C4-2B (cell line): ENCODE results near the gene RBM38.

ENCODE experiments used
- H3K27ac ChIP-seq: fragments of 450-650 bp; 2 replicates; pipeline ENCODE4 v1.5.1; 2017
- ZFX ChIP-seq: fragments of 450-650 bp; IDR thresholded peaks from 2 replicates; pipeline ENCODE4 v1.6.1; 2017
- TF ChIP-seq, protein P1 (sequence below): fragments of 450-650 bp; conservative IDR thresholded peaks from 2 replicates; pipeline ENCODE4 v1.5.1; 2017; ENCODE audit warnings: mild to moderate bottlenecking

Gene RBM38

DNA sequence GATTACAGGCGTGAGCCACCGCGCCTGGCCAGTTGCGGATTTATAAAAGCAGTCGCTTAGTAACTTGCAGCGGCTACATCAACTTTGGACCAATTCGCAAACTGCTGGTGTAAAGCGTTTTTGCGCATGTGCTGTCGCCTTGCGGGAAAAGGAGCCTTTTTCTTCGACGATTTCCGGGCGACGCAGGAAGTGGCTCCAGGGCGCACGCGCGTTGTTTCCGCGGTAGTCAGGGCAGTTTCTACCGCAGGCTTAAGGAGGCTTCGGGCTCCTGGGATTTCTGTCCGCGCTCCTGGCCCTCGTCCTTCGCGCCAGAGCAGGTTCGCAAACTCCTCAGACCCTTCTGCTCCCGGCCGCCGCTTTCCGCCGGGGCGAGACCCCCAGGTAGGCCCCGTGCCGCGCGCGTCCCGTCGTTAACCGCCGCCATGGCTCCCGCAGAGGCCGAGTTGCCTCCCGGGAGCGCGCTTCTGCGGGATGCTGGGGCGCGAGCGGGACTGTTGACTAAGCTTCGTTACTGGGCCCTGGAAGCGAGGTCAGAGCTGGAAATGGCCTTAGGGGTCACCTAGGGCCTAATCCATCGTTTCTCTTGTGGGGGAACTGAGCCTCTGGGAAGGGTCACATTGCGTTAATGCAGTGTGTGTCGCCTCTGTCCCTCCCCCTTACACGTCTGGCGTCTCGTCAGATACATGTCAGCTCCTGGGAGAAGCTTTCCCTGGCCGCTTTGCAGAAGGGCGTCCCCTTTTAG, 40.0 kb upstream of the RBM38 start, which contains the start of gene RAE1:
Gene RAE1, plus strand, starts transcription at position 214 of the 742 bp plus-strand sequence. CDS start 2,784 bp downstream, outside the sequence.
- H3K27ac ChIP-seq = peak within 1 kb of the TSS; percentile 90
- TF ChIP-seq ZFX = peak; percentile 92
- TF ChIP-seq, protein P1, sequence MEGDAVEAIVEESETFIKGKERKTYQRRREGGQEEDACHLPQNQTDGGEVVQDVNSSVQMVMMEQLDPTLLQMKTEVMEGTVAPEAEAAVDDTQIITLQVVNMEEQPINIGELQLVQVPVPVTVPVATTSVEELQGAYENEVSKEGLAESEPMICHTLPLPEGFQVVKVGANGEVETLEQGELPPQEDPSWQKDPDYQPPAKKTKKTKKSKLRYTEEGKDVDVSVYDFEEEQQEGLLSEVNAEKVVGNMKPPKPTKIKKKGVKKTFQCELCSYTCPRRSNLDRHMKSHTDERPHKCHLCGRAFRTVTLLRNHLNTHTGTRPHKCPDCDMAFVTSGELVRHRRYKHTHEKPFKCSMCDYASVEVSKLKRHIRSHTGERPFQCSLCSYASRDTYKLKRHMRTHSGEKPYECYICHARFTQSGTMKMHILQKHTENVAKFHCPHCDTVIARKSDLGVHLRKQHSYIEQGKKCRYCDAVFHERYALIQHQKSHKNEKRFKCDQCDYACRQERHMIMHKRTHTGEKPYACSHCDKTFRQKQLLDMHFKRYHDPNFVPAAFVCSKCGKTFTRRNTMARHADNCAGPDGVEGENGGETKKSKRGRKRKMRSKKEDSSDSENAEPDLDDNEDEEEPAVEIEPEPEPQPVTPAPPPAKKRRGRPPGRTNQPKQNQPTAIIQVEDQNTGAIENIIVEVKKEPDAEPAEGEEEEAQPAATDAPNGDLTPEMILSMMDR = no peak

DNA sequence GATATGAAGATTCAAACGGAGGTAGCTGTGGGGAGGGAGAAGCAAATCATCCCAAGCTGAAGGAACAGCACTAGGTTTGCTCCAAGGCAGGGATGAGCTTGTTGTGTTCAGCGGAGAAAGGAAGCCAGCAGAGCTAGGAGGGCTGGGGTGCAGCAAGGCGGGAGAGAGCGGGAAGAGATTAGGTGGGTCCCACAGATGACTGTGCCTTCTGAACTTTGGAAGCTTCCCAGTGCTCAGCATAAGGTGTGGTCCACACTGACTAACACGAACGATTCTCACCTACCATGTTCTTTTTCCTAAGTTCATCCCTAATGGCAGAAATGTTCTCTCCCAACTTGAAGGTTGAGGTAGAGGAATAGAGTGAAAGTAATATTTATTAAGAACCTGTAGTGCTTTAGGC, 38.9 kb upstream of the RBM38 start:
- TF ChIP-seq, protein P1 = no peak
- H3K27ac ChIP-seq = peak overlapping the region; percentile 90; the same call in 1 of the 2 replicates

DNA sequence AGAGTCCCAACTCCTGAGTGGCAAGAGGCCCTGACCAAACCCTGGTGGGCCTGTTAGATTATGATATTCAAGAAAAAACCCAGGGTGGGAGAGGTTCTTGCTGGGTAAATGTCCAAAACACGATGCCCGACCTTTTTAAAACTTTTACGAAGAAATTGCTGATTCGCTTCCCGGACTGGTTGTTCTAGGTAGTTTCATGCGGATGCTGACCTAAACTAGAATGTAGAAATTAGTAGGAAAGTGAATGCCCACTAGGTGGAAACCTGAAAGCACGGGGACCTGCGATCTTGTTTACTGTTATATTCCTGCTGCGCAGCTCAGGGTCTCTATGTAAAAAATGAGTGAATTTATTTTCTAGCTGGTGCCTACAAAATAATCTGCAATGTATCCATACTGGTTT, 37.8 kb upstream of the RBM38 start:
- TF ChIP-seq, protein P1 = peak; percentile 9; the same call in 1 of the 2 replicates
- TF ChIP-seq ZFX = no peak

DNA sequence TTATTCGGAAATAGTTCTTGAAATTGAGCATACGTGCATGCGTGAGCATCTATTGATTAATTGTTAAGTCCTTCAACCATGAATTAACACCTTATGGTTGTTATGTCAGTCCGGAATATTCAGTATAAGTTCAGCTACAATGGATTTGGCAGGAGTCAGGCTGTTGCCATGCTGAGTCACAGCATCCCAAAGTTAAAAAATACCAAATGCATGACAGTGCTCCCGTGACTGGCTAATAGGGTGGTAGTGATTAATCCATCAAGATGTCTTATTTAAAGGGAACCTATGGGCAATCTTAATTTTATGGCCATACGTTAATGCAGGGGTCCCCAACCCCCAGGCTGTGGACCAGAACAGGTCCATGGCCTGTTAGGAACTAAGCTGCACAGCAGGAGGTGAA, 29.7 kb upstream of the RBM38 start:
- TF ChIP-seq, protein P1 = no peak
- no peak for TF ChIP-seq ZFX
- no peak overlapping the region for H3K27ac ChIP-seq

More for the DNA sequence above, 37.8 kb upstream of the RBM38 start:
- no peak overlapping the region for H3K27ac ChIP-seq

DNA sequence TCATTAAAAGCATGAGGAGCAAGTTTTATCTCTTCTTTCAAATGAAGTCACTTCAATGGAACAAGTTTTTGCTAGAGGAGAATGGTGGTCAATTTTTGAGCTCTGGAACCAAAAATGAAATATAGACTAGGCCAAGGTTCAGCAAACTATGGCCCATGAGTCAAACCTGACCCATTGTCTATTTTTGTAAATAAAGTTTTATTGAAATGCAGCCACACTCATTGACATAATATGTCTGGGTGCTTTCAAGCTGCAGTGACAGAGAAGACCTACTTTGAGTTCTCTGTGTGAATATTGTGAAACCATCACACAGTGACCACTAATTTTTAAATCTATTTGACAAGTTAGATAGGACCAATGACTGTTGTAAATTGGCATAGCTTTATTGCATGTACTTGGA, 26.7 kb upstream of the RBM38 start:
- no peak overlapping the region for H3K27ac ChIP-seq
- TF ChIP-seq, protein P1 = no peak

DNA sequence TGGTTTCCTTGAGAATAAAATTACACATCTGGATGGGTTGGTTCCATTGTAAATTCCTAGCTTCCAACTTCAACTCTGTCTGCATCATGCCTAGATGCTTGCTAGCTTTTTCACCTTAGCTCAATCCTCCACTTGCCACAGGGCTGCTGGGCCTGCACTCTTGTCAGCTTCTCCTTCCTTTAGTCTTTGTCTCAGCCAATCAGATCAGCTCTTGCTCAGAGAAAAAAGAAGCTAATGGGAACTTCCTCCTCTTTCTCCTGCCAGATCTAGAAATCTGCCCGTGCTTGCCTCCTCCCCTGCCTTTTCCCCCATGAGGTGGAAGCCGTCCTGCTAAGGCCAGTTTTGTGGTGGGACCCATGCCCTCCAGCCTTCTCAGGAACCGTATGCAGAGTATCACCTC, 21.6 kb upstream of the RBM38 start:
- H3K27ac ChIP-seq = no peak overlapping the region
- TF ChIP-seq, protein P1 = no peak
- no peak for TF ChIP-seq ZFX

DNA sequence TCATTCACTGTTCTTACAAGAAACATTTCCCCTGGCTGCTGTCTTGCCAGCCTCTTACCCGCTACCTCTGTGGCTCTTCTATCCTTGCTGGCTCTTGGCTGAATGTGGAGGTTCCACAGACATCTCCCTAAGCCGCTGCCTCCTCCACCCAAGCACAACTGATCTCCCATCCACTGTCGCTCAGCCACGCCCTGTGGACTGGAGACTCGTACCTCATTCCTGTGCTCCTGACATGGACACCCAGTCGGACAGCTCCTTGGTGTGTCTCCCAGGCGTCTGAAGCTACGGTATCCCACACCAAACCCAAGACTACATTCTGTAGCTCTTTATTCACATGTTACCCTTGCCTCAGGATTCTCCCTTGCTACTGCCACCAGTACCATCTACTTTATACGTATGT, 20.9 kb upstream of the RBM38 start:
- no peak for TF ChIP-seq ZFX
- TF ChIP-seq, protein P1 = no peak
- no peak overlapping the region for H3K27ac ChIP-seq
